DMS53 (cell line): Measurements from ENCODE around the gene FAM177B.

Experiments used
- DNase-seq: peaks from one replicate; lab custom pipeline; 2025; lab: John Stamatoyannopoulos, UW

FAM177B gene

GRCh38 chr1:222736972-222737371 is at the start of gene FAM177B:
Gene FAM177B (plus strand): TSS chr1:222737202. CDS start chr1:222746546, 9,344 bp downstream.
- peak; percentile 77 for DNase-seq

GRCh38 chr1:222691016-222691415 is 46.0 kb upstream of the FAM177B start:
- DNase-seq = no peak

GRCh38 chr1:222694927-222695326 is 42.1 kb upstream of the FAM177B start:
- no peak for DNase-seq

GRCh38 chr1:222696741-222697140 is 40.3 kb upstream of the FAM177B start:
- no peak for DNase-seq

DNA sequence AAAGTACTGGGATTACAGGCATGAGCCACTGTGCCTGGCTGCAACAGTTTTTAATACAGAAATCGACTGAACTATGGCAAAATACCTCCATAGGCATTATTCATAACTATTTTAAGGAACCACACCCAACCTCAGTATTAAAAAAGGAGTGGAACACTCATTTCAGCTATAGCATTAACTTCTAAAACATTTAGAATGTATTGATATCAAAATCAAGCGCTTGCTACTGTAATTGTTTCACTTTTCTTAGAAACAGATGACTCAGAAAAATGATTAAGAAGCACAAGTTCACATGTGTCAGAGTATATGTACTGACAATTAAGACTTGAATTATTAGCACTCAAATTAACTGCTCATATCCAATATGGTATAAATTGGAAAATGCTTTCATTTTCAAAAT is 39.8 kb upstream of the FAM177B start:
- no peak for DNase-seq

GRCh38 chr1:222697826-222698225 is 39.2 kb upstream of the FAM177B start:
- no peak for DNase-seq

- no peak for DNase-seq
Measured at GRCh38 chr1:222702210-222702609, 34.8 kb upstream of the FAM177B start.

GRCh38 chr1:222704260-222704659 is 32.7 kb upstream of the FAM177B start:
- DNase-seq = no peak

GRCh38 chr1:222706815-222707214 is 30.2 kb upstream of the FAM177B start:
- DNase-seq = no peak

DNA sequence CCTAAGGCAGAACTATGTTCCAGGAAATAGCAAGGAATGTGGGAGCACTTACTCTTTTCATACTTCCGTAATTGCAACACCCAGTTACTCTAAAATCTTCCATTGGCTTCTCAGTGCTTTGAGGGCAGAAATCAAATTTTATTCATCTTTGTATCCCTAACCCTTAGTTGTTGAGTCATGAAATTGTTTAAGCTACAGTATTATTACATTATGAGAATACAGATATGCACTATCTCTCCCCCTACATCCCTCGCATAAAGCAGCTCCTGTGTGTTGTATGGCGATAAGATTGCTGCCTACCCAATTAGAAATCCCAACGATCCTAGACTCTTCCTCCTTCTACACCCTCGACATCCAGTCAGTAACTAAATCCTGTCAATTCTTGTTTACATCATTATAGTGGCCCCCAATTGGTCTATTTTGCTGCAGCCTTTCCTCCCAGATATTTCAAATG is 27.3 kb upstream of the FAM177B start:
- no peak for DNase-seq

DNA sequence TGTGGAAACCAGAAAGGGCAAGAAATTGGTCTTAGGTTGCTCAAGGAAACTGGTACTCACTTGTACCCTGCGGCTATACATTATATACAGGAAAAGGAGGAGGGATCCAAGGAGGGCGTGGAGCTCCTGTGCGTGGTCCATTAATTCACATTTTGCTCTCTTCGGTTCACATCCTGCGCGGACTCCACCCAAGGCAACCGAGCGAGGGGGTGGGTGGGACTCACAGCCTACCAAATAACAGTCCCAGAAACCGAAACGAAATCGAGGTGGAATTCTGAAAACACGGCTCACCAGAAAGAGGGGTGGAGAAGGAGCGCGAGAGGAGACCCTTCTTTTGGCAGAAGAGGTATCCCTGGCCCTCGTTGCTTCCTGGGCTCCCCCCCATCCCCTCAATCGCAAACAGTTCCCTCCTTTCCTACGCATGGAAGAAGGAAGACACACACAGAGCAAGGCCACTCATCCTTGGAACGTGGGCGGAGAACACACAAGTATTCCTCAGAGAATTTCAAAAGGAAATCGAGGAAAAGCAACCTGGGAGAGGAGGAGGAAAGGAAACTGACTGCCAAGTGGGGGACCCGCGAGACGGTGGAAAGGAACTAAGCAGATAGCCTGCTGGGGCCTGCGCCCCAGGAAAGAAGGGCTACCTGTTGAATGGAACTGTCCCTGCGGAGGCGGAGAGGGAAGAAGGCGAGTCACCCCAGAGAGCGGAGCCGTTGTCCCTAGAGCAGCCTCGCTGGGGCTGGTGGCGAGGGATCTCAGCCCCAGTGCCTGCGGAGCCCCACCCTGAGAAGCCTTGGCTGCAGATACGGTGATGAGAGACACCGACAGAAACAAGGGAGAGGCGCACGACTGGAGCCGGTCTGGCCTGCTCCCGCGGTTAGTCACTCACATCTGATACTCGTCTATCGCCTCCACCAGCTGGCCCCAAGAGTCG is 25.4 kb upstream of the FAM177B start:
- peak; percentile 76 for DNase-seq

DNA sequence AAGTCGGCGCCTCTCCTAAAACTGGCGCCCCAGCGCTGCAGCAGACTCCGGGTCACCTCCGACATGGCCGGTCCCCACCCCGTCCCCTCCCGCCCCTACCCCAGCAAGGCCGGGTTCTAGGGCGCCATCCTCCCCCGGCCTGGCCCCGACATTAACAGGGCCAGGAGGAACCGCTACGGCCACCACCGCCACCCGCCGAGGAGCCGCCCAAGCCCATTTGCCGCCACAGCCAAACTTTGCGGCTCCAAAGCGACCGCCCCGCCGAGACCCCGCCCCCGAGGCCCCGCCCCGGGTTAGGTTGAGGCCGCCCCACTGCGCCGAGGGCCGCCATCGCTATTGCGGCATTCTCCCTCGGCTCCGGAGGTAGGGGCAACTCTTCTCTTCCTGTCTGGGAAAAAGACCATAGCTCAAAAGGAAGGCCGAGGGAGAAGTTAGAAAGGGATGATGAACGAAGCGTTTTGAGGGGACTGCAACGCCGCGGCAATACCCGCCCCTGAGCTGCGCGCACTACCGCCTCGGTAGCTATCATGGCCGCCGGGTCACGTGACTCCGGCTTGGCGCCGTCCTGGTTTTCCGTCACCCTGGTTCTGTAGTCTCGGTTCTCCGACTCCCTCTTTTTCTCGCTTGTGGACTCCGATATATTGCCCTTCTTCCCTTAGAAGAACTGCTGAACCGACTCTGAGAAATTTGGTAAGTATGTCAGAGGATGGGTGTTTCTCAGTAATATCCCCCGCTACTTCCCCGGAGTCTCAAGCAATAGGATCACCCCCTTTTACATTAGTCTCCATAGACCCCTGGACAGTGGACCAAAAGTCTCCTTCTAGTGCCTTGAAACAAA is 24.5 kb upstream of the FAM177B start, which contains the start of the genes AIDA and BROX:
Gene AIDA, minus strand, starts transcription at position 239 of the 838 bp plus-strand sequence. Its CDS starts 174 bp downstream, at position 65.
Gene BROX, plus strand, starts transcription at position 312 of the 838 bp plus-strand sequence. CDS start 3,136 bp downstream, outside the sequence.
- DNase-seq = peak; percentile 94

DNA sequence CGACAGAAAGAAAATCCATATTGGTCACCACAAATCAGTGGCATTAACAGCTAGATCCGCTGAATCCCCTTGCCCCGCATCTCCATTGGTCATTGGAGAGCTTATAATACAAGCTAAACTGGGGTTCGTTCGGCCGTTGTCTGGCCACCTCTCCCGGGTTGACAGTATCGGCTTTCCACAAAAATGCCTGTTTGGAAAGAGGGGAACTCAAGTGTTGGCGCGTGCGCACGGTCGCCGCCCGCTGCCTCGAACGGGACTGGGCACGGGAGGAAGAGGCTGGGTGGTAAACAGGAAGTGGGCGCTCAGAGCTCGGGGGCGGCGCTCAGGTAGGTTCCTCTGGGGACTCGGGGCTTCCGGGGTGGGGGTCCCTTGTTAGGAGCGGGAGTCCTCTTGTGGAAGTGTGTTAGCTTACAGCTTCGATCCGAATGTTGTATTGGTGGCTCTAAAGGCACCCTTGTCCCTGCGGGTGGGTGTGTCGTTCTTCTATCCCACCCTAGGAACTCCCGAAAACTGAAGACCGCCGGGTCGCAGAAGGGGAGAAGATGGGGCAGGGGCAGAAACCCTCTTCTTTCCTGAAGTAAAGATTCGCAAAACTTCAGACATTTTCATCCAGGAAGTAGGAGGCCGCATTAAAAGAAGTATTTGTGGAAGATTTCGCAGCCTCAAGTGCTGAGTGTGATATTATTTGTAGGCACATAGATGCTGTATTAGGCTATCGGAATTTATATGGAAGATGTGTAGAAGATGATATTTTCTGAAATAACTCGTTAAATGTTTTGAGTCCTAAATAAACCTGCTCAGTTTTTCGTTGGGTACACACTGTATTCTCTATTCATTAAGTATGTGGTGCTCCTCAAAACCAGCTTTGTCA is 23.7 kb upstream of the FAM177B start:
- peak; percentile 98 for DNase-seq

DNA sequence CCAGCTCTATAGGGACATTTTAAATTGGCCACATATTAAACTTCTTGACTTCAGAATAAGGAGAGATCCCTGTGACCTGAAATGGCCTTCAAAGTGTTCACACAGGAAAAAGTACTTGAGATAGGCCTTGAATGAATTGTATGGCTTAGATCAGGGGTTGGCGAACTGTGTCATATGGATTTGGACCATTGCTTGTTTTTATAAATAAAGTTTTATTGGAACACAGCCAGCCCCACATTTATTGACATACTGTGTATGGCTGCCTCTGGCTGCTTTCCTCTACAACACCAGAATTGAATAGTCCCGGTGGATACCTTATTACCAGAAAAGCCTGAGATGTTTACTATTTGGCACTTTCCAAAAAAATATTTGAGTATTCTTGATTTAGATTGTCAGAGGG is 20.6 kb upstream of the FAM177B start:
- DNase-seq = no peak

GRCh38 chr1:222728746-222729145 is 8.3 kb upstream of the FAM177B start:
- no peak for DNase-seq

- no peak for DNase-seq
Measured at GRCh38 chr1:222730866-222731265, 6.1 kb upstream of the FAM177B start.

DNA sequence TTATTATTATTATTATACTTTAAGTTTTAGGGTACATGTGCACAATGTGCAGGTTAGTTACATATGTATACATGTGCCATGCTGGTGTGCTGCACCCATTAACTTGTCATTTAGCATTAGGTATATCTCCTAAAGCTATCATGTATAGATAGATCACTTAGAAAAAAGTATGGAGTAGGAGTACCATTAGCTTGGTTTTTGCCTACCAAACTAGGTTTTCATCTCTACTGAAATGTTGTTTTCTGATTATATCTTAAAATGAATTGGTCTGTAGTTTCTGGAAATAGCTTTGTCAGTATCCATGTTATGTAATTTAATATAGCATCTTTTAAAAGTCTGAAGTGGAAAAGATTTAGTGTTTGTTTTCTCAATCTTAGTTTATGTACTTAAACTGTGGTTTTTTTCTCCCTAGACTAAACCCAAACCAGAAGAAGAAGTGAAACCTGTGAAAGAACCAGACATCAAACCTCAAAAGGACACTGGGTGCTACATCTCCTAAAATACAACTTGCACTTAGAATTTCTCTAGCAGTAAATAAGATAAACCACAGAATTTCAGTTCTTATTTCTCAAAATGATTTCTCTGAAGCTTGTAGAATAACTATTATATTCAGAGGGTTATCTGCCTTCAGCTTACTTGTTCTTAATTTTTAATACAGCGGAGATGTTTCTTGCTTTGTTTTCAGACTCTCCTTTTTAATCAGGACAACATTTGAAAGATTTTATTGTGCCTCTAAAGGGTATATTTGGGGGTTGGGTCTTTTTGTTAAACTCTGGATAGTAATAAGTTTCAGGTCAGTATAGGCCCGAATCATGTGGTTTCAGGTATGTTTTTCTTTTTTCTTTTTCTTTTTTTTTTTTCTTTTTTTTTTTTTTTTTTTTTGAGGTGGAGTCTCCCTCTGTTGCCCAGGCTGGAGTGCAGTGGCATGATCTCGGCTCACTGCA is 4.5 kb upstream of the FAM177B start:
- no peak for DNase-seq

DNA sequence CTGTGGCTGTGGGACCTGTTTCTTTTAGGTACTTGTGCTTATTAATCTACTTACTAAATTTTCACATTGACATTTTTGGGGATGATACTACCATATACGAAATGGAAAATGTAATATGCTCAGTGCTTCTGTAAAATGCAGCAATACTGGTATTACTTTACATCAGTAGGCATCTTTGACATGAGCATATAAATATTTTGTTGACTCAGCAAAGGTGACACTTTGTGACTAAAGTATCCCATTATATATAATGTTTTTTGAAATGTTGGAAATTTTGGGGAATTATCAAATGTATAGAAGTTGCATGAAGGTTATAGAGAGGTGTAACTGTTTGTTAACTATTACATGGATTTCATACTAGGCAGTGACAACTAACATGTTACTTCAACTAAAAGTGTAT is 2.3 kb upstream of the FAM177B start:
- no peak for DNase-seq

- no peak for DNase-seq
Measured at GRCh38 chr1:222736470-222736869, 532 bp upstream of the FAM177B start.

DNA sequence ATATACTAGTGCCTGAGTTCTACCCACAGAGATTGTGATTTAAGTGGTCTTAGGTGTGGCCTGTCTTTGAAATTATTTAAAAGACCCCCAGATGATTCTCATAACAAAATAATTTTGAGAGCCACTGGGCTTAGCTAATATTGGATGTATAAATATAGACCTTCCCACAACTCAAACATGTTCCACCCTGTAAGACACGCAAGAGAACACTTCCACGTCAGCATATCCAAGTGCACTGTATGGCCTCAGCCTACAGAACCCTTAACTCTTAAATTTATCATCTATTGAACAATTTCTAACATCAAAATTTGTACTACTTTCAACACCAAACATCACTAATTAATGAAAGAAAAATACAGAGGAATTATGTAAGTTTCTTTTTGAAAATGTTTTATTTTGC is 2.5 kb downstream of the FAM177B start:
- no peak for DNase-seq
